GM13976 (cell line): ENCODE results near the gene CEP89.
"Not testable (repeated sequence)": the region's sequence is repeated elsewhere in the genome, so short reads cannot be mapped to it uniquely, and the experiment has no call there.

Experiments
- DNase-seq: peaks from one replicate; pipeline ENCODE4 v3.0.0; 2012; ENCODE audit warnings: low spot score
- in situ Hi-C: fragments of 300-500 bp; cut with MboI; formaldehyde crosslinking; loops from one replicate; pipeline ENCODE4 v1.12.0; 2022; ENCODE audit warnings: low sequenced_read_pairs, mixed read lengths, inconsistent platforms; ENCODE audit not compliant: unreplicated experiment
- TF ChIP-seq, protein P1 (sequence below): IDR thresholded peaks from 2 replicates; pipeline ENCODE4 v1.5.1; 2012; ENCODE audit warnings: borderline replicate concordance, mild to moderate bottlenecking; ENCODE audit not compliant: insufficient read depth; ENCODE audit errors: extremely low read depth, missing control alignments, control extremely low read depth

Gene CEP89

DNA sequence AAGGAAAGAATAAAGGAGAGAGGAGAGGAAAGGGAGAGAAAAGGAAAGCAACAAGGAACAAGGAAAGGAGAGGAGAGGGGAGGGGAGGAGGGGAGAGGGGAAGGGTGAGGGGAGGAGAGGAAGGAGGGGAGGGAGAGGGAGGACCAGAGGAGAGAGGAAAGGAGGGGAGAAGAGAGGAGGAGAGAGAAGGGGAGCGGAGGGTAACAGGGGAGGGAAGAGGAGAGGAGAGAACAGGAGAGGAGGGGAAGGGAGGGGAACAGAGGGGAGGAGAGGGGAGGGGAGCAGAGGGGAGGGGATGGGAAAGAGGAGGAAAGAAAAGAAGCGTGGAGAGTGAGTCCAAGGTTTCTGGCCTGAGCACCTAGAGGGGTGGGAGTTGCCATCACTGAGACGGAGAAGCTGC is 27.0 kb upstream of the CEP89 start:
- TF ChIP-seq, protein P1, sequence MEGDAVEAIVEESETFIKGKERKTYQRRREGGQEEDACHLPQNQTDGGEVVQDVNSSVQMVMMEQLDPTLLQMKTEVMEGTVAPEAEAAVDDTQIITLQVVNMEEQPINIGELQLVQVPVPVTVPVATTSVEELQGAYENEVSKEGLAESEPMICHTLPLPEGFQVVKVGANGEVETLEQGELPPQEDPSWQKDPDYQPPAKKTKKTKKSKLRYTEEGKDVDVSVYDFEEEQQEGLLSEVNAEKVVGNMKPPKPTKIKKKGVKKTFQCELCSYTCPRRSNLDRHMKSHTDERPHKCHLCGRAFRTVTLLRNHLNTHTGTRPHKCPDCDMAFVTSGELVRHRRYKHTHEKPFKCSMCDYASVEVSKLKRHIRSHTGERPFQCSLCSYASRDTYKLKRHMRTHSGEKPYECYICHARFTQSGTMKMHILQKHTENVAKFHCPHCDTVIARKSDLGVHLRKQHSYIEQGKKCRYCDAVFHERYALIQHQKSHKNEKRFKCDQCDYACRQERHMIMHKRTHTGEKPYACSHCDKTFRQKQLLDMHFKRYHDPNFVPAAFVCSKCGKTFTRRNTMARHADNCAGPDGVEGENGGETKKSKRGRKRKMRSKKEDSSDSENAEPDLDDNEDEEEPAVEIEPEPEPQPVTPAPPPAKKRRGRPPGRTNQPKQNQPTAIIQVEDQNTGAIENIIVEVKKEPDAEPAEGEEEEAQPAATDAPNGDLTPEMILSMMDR: no peak
- in situ Hi-C loops: no loop called here
- no peak for DNase-seq

DNA sequence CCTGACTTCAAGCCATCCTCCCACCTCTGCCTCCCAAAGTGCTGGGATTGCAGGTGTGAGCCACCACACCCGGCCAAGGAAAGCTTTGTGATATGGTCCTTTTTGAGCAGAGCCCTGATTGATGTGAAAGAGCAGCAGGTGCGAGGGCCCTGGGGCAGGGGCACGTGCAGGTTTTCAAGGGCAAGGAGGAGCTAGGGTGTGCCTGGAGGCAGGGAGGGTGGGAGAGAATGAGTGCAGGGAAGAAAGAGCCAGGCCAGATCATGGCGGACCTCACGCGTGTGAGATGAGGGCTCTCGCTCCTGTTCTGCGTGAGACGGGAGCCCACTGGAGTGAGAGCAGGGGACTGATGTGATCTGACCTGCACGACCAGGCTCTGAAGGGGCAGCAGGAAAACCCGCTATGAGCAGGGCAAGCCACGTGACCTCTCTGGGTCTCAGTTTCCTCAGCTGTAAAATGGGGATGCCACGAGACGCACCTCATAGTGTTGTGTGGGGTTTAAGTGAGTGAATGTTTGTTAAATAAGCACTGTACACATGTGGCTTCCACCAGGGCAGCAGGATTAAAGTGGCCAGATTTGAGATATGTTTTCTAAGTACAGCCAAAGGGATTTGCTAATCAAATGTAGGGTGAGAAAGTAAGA is 26.1 kb upstream of the CEP89 start:
- TF ChIP-seq, protein P1: no peak
- in situ Hi-C loops: no loop called here
- DNase-seq: no peak

DNA sequence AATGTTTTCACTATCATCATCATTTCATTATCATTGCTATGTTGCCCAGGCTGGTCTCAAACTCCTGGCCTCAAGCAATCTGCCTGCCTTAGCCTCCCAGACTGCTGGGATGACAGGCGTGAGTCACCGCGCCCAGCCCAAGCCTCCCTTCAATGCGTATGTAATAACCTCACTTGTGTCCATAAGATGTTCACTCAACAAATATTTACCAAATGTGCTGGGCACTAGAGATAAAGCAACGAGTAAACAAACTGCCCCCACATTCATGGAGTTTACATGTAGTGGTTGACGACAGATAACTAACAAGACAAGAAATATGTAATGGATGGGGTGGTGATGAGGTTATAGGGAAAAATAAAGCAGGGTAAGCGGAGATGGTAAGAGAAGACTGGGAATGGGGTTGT is 25.3 kb upstream of the CEP89 start:
- in situ Hi-C loops, DNase-seq: not testable (repeated sequence)

DNA sequence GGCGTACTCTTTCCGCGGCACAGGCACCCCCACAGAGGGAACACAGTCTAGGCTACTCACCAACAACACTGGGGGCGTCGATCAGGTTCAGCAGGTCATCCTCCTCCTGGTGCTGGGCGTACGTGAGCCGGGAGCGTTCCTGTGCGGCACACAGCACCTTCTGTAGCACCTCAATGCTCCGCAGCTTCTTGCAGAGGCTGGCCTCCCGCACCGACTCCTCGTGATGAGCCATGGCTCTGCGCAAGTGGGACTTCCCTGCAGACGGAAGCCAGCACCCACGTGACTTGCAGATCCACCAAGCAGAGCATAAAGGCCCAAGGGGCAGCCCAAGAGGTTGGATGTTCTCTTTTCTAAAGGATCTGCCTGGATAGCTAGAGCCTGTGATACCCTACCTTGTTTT is 24.2 kb upstream of the CEP89 start:
- DNase-seq, in situ Hi-C loops: not testable (repeated sequence)

DNA sequence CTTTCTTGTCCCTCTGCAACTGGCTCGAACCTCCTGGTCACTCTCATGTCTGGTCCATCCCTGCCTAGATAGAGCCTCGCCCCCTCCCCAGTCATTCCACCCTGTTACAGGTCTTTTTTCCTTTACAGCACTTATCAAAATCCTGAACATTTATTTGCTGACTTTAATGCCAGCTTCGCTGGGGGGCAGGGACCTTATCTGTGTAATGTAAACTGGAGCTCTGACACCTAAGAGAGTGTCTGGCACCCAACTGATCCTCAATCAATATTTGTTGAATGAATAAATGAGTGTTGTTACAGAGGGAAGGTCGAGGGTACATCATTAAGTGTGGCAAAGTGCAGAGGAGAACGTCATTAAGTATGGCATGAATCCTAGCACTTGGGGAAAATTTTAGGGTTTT is 17.0 kb upstream of the CEP89 start:
- no peak for DNase-seq
- in situ Hi-C loops: no loop called here
- TF ChIP-seq, protein P1: no peak

DNA sequence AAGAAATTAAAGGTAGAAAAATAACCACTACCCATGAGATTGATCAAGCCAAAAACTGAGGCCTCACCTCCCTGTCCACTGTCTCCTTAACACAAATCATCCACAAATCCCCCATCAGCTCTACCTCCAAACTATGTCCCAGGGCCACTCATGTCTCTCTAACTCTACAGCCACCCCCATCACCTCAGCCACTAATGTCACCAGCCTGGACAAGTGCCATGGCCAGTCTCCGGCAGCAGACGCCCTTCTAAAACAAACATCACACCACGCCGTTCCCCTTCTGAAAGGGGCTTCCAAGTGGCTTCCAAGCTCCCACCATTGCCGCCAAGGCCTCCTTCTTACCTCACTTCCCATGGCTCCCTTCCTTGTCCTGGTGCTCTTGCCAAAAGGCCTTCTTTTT is 16.5 kb upstream of the CEP89 start:
- in situ Hi-C loops: not testable (repeated sequence)

DNA sequence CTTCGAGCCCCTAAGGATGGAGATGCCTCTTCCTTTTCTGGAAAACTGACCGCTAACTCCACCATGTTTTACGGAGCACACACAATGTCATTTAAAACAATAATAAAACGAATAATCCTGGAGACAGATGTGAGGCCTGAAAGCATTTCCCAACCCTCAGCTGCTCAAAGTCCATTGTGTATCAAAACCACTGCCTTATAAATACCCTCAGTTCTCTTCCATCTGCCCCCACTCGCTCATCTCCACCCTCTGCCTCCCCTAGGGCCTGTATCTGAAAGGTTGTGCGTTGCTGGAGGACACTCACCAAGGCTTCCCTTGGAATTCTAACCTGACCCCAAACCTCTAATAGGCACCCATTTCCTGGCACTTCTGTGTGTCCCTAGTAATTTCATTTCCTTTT is 10.7 kb upstream of the CEP89 start:
- in situ Hi-C loops, DNase-seq: not testable (repeated sequence)

More for the DNA sequence above, 16.5 kb upstream of the CEP89 start:
- DNase-seq: not testable (repeated sequence)

DNA sequence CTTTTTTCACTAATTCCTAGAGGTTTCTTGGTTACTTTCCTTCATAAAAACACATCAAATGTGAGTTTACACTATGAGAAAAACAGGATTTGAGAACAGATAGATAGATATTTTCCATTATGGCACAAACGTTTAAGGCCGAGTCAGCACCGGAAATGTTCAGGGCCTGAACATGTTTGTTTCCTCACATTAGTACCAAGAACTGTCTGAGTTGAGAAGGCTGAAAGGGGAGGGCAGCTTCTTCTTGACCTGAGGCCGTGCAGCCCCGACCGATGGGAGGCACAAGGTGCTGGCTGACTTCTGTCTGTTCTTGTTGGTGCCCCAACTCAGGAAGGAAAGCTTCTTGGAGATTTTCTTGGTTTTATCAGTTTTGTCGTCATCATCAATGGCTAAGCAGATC is 8.0 kb upstream of the CEP89 start:
- DNase-seq: not testable (repeated sequence)
- in situ Hi-C loops: loop anchor here (10.0 kb wide), 1 partner anchor 135 kb away; no protein-coding TSS in a partner anchor

DNA sequence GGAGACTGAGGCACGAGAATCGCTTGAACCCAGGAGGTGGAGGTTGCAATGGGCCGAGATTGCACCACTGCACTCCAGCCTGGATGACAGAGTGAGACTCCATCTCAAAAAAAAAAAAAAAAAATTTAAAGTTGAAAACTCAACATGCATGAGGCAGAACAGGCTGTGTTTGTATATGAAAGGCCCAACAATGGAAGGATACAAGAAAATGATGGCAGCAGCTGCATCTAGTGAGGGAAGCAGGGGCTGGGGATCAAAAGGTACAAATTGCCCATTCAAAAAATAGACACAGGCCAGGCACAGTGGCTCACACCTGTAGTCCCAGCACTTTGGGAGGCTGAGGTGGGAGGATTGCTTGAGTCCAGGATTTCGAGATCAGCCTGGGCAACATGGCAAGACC is 6.1 kb upstream of the CEP89 start:
- in situ Hi-C loops: loop anchor here (10.0 kb wide), 1 partner anchor 137 kb away; no protein-coding TSS in a partner anchor
- not testable (repeated sequence) for DNase-seq

DNA sequence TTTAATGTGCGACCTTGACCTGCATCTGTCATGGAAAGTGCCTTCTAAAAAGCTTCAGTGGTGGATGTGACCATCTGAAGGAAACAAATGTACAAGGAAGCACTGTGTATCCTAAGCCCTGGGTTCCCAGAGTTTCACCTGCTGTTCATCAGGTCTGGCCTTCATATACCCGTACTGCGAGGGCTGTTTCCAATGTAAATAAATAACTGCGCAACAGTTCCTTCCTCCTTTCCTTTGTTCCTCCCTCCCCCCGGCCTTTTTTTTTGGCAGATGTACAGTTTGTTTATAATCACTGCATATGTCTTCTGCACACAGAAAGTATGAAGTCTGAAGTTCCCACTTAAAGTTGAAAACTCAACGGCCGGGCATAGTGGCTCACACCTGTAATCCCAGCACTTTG is 5.5 kb upstream of the CEP89 start:
- TF ChIP-seq, protein P1: no peak
- no peak for DNase-seq
- in situ Hi-C loops: loop anchor here (10.0 kb wide), 1 partner anchor 138 kb away; no protein-coding TSS in a partner anchor
